ENCODE results near the gene RTN4RL1. TPM values are rescaled to one million over a fixed set of nuclear protein-coding genes. Genes with fewer than 3 reads are reported as not detected.
A peak's percentile ranks its signal among the peaks of the same experiment; 100 is the strongest.
"Not testable (repeated sequence)": the region's sequence is repeated elsewhere in the genome, so short reads cannot be mapped to it uniquely, and the experiment has no call there.

The RTN4RL1 gene
- total RNA-seq, 1 donor, result 0.27 TPM

- TF ChIP-seq CTCF (IDR thresholded peaks at IDR 0.05; ENCODE audit: insufficient read depth, low read length), result no peak
- no peak for DNase-seq (ENCODE audit: low read depth)
- no peak overlapping the region for H3K4me3 ChIP-seq (ENCODE audit: low read depth, low read length)
Observed at GRCh38 chr17:2017274-2017941, 7.7 kb downstream of the RTN4RL1 start.

DNA sequence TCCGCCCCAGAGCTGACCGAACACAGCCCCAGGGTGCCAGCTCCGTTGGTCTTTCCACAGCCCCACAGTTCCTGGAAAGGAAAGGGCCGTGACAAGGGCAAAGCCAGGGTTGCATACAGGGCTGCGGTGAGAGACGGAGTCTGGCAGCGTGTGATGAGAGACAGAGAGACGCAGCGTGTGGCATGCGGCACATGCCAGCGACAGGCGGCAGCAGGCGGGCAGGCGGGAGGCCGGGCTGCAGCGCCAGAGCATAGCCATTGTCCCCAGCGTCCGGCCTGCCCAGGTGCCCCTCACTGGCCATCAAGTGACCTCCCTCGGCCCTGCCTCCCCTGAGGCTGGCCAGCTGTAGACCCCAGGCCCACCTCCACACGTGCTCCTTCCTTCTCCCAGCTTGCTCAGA, 8.6 kb downstream of the RTN4RL1 start:
- DNase-seq (ENCODE audit: low read depth), result no peak
- TF ChIP-seq CTCF (IDR thresholded peaks at IDR 0.05; ENCODE audit: insufficient read depth, low read length), result no peak
- H3K4me3 ChIP-seq (ENCODE audit: low read depth, low read length), result no peak overlapping the region

DNA sequence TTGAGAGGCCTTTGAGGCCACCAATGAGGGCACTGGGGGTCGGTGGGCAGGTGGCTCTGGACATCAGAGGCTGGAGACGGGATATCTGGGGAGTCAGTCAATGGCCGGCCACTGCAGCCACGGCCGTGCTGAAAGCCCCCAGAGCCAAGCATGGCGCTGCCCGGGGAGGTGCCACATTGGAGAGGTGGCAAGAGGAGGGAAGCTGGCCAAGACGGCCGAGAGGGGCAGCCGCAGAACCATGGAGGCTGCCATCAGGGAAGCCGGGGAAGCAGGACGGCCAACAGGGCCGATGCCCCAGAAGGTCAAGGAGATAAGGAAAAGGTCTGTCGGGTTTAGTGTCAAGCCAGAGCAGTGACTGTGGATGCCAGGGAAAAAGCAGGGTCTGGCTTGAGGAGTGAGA, 9.8 kb downstream of the RTN4RL1 start:
- no peak for DNase-seq (ENCODE audit: low read depth)
- TF ChIP-seq CTCF (IDR thresholded peaks at IDR 0.05; ENCODE audit: insufficient read depth, low read length), result no peak
- H3K4me3 ChIP-seq (ENCODE audit: low read depth, low read length), result no peak overlapping the region

GRCh38 chr17:2013994-2014317, 11.2 kb downstream of the RTN4RL1 start:
- no peak for DNase-seq (ENCODE audit: low read depth)
- no peak for TF ChIP-seq CTCF (IDR thresholded peaks at IDR 0.05; ENCODE audit: insufficient read depth, low read length)
- no peak overlapping the region for H3K4me3 ChIP-seq (ENCODE audit: low read depth, low read length)

DNA sequence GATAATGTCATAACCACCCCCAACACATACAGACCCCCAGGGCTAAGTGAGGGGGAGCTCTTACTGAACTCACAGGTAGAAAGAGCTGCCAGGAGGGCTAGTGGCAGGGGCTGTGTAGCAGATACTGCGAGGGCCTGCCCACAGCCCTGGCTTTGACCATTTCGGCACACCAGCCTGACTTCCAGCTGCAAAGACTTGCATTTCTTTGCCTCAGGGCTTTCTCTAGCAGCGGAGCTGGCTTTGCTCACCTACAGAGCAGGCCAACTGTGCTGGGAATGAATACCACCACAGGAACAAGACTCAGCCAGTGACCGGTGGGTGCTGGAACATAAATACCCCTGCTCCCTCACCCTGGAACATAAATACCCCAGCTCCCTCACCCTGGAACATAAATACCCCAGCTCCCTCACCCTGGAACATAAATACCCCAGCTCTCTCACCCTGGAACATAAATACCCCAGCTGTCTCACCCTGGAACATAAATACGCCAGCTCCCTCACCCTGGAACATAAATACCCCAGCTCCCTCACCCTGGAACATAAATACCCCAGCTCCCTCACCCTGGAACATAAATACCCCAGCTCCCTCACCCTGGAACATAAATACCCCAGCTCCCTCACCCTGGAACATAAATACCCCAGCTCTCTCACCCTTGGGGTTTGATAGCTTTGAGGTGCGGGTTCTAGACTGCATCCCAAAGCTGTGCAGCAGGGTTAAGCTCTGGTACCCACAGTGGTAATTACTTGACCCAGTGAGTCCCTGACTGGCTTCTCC, 11.7 kb downstream of the RTN4RL1 start:
- not testable (repeated sequence) for DNase-seq (ENCODE audit: low read depth); H3K4me3 ChIP-seq (ENCODE audit: low read depth, low read length)

- H3K4me3 ChIP-seq (ENCODE audit: low read depth, low read length), result no peak overlapping the region
- TF ChIP-seq CTCF (IDR thresholded peaks at IDR 0.05; ENCODE audit: insufficient read depth, low read length), result no peak
- no peak for DNase-seq (ENCODE audit: low read depth)
Observed at GRCh38 chr17:2012499-2012898, 12.6 kb downstream of the RTN4RL1 start.

DNA sequence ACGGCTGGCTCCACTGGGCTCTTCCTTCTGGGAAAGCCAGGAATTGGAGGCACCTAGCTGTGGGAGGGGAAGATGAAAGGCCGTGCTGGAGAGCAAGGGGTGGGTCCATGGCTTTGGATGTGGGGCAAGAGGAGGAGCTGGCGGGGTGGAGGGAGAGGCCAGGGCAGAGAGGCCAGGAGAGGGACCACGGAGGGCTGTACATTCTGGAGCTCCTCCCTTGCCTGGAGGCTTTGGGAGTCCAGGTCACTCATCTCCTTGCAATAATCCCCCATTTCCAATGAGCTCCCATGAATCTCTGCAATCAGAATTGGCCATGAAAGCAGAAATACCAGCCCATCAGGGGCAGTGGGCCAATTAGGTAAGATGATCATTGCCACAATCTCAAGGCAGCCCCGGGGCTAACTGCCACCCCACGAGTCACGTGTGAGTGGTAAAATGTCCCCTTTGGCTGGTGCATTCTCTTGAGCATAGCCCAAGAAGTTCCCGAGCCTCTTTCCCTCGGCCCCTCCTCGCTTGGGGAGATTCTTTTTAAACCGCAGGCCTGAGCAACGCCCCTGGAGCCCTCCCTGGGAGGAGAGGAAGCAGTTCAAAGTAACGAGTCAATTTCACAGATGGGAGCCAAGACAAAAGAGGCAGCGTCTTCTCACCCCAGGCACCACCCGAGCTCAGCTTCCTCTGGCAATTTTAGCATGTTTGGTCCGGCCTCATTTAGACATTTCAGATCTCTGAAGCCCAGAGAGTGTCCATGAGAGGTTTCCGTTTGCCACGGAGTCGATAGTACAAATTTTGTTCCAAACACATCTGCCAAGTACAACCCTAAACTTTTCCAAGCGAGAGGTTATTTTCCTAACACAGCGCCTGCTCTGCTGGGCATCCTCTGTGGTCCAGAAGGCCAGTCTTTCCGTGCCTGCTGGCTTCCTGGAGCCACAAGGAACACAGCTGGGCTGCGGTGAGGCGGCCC, 13.4 kb downstream of the RTN4RL1 start:
- H3K4me3 ChIP-seq (ENCODE audit: low read depth, low read length), result peak overlapping the region; percentile 13
- peak; percentile 78 for DNase-seq (ENCODE audit: low read depth)
- no peak for TF ChIP-seq CTCF (IDR thresholded peaks at IDR 0.05; ENCODE audit: insufficient read depth, low read length)

Data from fibroblast of the aortic adventitia (primary cell).